GM19035 (cell line): ENCODE measurements around the gene SYT14.
"Not testable (repeated sequence)": the region's sequence is repeated elsewhere in the genome, so short reads cannot be mapped to it uniquely, and the experiment has no call there.

Experiments used
- ATAC-seq: cut with Tn5 transposase; IDR thresholded peaks from one replicate; pipeline ENCODE4 v1.9.1; 2021; ENCODE audit not compliant: unreplicated experiment

SYT14 gene

DNA sequence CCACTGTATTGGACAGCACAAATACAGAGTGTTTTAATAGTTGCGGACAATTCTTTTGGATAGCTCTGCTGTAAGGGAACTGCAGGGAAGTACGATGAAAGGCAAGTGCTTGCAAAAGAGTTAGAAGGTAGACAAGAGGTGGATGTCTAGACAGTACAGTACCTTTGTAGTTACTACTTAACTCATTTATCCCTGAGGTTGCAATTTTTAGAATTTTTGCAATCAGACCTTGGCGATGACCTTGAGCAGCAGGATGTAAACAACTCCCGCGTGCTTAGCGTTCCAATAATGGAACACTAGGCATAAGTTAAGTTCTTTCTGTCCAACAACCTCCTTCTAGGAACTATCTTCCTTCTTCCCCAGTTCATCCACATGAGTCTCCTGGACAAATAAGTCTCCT is 1.9 kb upstream of the SYT14 start:
- ATAC-seq = no peak

GRCh38 chr1:209945377-209945776 is 7.4 kb downstream of the SYT14 start:
- ATAC-seq = no peak

DNA sequence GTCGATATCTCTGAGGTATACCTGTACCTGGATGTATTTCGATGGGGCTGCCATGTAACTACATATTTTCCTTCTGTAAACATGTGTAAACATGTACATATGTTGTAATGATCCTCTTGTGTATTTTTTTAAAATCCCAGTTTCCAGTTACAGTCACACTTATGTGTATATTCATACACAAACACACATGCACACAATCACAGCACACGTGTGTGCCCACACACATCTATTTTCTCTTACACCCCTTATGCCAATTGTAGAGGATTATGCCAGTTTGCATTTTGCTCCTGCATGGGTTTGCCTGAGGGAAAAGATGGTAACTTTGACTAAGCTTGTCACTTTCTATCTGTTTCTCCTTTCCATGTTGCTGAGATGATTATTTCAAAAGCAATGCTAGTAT is 10.1 kb downstream of the SYT14 start:
- ATAC-seq = no peak

GRCh38 chr1:209956116-209956515 is 18.1 kb downstream of the SYT14 start:
- ATAC-seq = no peak

DNA sequence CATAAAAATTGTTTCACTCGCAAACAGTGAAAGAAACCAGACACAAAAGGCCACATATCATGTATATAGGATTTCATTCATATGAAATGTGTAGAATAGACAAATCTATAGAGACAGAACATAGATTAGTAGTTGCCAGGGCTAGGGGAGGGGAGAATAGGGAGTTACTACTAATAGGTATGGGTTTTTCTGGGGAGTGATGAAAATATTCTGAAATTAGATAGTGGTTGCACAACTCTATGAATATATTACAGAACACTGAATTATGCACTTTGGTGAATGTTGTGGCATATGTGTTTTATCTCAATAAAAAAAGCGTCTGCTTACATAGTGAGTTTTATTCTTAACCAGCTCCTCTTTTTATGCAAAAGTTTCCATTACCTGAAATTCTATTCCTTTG is 21.6 kb downstream of the SYT14 start:
- ATAC-seq = no peak

DNA sequence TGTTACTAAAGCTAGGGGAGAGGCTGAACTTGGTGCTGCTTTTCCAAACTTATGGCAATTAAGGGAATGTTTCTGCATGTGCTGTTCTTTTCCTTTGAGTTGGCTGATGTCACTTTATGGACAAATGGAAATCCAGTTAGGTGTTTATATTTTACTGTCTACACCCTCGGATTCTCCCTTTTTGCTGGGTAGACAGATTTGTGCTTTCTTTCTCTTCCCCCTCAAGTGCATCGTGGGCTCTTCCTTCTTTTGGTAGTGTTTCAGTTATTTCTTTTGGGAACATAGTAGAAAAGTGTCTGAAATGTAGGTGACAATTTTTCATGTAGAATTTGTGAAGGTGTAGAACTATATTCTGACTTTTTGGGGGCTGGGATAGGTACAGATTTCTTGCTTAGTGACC is 22.9 kb downstream of the SYT14 start:
- ATAC-seq = no peak

DNA sequence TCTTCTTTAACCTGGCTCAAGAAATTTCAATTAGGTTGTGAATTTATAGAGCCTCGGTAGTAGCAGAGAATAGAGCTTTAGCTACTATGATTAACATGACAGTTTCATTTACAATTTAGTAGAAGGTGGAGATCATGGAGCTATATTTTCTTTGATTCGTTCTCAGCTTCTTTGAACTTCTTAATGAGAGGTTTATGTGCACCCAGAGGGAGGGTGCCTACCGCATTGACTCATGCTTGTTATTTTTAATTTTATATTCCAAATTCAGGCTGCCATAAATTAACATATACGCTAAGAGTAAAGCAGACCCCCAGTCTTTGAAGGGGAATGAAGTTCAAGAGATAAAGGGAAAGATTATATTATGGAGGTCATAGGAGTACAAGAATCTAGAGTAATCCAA is 24.4 kb downstream of the SYT14 start:
- no peak for ATAC-seq

DNA sequence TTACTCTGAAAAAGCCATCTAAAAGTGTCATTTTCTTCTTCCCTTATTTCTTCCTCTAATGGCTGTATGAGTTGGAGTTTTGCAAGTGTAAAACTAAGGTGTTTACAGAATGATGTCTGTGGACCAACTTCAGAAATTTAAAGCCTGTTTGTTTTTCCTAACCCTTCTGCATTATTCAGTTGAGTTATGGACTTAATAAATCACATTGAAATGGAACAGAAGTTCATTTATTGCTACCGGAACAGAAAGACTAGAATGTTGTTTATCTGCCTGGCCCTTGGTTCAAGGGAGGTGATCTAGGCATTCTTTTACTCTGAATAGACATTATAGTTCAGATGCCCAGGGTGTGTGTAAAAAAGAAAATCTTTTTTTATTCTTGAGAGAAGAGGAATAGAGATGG is 24.8 kb downstream of the SYT14 start:
- ATAC-seq = no peak

- ATAC-seq = no peak
Measured at GRCh38 chr1:209965996-209966395, 28.0 kb downstream of the SYT14 start.

- ATAC-seq = not testable (repeated sequence)
Measured at GRCh38 chr1:209978721-209979120, 40.7 kb downstream of the SYT14 start.

GRCh38 chr1:209983953-209984352 is 45.9 kb downstream of the SYT14 start:
- ATAC-seq = no peak

GRCh38 chr1:209985002-209985401 is 47.0 kb downstream of the SYT14 start:
- no peak for ATAC-seq

GRCh38 chr1:209988706-209989105 is 50.7 kb downstream of the SYT14 start:
- ATAC-seq = no peak

GRCh38 chr1:209989525-209989924 is 51.5 kb downstream of the SYT14 start:
- no peak for ATAC-seq

- ATAC-seq = no peak
Measured at GRCh38 chr1:209993061-209993830, 55.2 kb downstream of the SYT14 start.

DNA sequence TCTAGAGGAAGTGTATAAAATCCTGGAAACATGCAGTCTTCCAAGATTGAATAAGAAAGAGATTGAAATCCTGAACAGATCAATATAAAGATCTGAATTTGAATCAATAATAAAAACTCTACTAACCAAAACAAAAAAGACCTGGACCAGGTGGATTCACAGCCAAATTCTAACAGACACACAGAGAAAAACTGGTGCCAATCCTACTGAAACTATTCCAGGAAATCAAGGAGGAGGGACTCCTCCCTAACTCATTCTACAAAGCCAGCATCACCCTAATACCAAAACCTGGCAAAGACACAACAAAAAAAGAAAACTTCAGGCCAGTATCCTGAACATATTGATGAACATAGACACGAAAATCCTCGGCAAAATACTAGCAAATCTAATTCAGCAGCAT is 58.3 kb downstream of the SYT14 start:
- ATAC-seq = no peak

GRCh38 chr1:209999005-209999404 is 61.0 kb downstream of the SYT14 start:
- ATAC-seq = no peak

GRCh38 chr1:210001751-210002150 is 63.7 kb downstream of the SYT14 start:
- ATAC-seq = no peak

DNA sequence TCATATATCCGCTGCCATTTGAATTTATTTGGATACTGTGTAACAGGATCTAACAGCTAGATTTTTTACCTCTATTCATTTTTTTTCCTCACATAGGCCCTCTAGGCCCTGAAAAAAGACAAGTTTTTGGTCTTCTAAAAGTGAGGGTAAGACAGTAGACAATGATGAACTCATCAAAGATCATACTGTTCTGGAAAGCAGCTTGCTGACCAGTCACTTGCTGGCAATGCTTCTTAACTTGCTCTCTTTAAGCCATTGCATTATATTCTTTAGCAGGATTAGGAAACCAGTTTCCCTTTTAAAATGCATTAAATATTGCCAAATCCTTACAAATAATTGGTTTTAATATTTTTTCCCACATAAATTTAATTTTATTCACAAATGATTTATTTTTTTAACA is 65.5 kb downstream of the SYT14 start:
- no peak for ATAC-seq

GRCh38 chr1:210010161-210010560 is 72.1 kb downstream of the SYT14 start:
- ATAC-seq = no peak

DNA sequence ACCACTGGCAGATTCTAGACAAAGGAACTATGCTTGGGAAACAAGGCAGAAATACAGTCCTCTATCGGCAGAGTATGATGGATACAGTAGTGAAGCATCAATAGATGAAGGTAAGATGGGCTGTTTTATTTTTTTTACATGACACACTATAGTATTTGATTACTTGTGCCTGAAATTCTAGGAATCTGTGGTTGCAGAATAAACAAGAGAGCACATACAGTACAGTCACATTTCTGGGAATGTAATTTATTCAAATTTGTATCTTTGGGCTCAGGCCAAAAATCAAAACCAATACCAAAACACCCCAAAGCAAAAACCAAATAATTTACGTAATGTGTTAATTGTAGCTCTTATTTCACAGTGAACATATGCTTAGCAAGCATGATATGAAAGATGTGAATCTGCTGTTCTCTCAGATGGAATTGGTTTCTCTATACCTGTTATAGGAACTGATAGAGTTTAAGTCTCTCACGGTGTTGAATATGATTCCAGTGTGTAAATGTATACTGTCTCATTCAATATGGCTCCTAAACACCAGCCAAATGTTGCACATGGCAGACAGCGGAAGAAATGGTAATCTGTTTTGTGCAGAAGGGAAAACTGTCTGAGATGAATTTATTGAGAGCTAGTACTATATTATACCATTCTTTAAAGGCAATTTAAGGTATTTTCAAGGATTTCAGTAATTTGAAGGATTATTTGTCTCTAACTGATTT is 83.3 kb downstream of the SYT14 start:
- ATAC-seq = no peak

- ATAC-seq = no peak
Measured at GRCh38 chr1:210022044-210022443, 84.0 kb downstream of the SYT14 start.

DNA sequence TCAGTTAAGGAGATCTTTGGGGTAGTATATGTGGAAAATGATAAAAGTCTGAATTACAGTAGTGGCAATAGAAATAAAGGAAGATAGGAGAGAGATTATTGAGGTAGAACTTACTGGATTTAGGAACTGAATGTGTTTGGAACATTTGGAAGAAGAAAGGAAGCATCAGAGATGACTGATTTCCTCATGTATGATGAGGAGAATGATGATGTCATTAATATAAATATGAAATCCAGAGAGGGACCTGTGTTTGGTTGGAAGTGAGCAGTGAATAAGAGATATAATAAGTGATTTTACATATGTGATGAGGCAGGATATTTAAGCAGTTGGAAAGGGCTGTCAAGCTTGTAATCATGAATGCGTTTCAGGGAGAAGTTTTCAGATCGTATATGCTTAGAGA is 86.3 kb downstream of the SYT14 start:
- no peak for ATAC-seq
